Testis (tissue), 3 donors: ENCODE measurements around the gene CRYGN. TPM values are rescaled to one million over a fixed set of nuclear protein-coding genes. Genes with fewer than 3 reads are reported as not detected.

ENCODE experiments used
- DNase-seq: peaks from one replicate; pipeline ENCODE4 v3.0.0-alpha.2; 2019
- H3K27ac ChIP-seq, 2 donors: fragments of 200-600 bp; sonication (generic); one replicate each; pipeline ENCODE4 v1.5.1; 2019
- H3K27me3 ChIP-seq: fragments of 200-600 bp; sonication (generic); one replicate; pipeline ENCODE4 v1.5.1; 2019
- H3K36me3 ChIP-seq: fragments of 200-600 bp; sonication (generic); one replicate; pipeline ENCODE4 v1.5.1; 2017; ENCODE audit warnings: low read depth; ENCODE audit errors: missing control alignments
- H3K4me1 ChIP-seq: fragments of 200-600 bp; sonication (generic); one replicate; pipeline ENCODE4 v1.5.1; 2019
- H3K4me3 ChIP-seq, 2 donors: fragments of 200-600 bp; sonication (generic); one replicate each; pipeline ENCODE4 v1.5.1; 2017 to 2019
- H3K9me3 ChIP-seq: fragments of 200-600 bp; sonication (generic); one replicate; pipeline ENCODE4 v1.5.1; 2017
- POLR2A ChIP-seq: fragments of 450-650 bp; IDR thresholded peaks from one replicate; pipeline ENCODE4 v1.6.1; 2017; ENCODE audit warnings: antibody characterized with exemption, mild to moderate bottlenecking, moderate library complexity
- WGBS, 2 donors: methylation state at CpG; one replicate each; pipeline ENCODE4 v1.1.5; 2018; 5-methylcytosine and 5-hydroxymethylcytosine counted together
- intact Hi-C: fragments of 100-400 bp; cut with DNase I; formaldehyde crosslinking; loops from one replicate; pipeline ENCODE4 v1.15.1; 2023; ENCODE audit warnings: low total_unique reads
- polyA plus RNA-seq: library from polyadenylated mRNA; stranded (reverse); fragments of 350-450 nt; fragmentation: Illumina TruSeq; extraction: RNeasy Lipid Tissue Mini Kit (QIAGEN cat#74804); gene quantifications from one replicate; pipeline ENCODE4 v1.2.3, GENCODE V29; 2014; ENCODE audit warnings: low read depth, low replicate concordance; ENCODE audit not compliant: insufficient read depth
- total RNA-seq, 2 donors: library from RNA; depleted of rRNA; stranded (reverse); fragments of >200 nt; gene quantifications; one replicate each; pipeline ENCODE4 v1.2.3, GENCODE V29; 2016
- TF ChIP-seq, protein P1 (sequence below), 3 experiments: fragments of 450-650 bp in 2 of 3; fragments of 200-600 bp in 1 of 3; sonication (generic) in 1 of 3; IDR thresholded peaks; one replicate each; pipeline ENCODE4 v1.5.1; 2016 to 2019; ENCODE audit warnings: antibody characterized with exemption in 3 of 3, mild to moderate bottlenecking in 2 of 3, moderate library complexity in 1 of 3

The CRYGN gene
- total and polyA plus RNA-seq, 3 donors from 2014 or later, result 0.44 to 1.7 (median 0.62) TPM

DNA sequence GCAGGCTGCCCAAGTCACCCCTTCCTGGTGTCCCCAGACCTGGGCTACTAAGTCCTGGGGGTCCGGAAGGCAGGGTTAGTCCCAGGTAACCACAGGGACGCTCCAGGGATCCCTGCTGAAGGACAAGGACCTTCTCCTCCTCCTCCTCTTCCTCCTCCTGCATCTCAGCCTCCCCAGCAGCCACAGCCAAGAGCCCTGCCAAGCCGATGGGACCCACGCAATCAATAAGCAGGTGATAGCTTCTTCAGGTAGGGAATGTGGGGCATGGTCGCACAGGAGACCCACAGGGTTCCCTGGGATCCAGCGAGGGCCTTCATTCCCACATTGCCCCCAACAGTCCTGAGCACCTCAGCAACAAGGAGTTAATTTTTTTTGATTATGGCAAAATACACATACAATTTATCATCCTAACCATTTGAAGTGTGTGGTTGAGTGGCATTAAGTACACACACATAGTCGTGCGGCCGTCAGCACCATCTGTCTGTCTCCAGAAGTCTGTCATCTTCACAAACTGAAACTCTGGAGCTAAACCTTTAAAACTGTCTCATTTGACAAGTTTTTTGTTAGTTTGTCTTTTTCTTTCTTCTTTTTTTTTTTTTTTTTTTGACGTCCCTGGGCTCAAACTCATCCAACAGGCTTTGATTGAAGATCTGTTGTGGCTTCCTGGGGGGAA is 12.1 kb downstream of the CRYGN start:
- no peaks in the 10 kb centered on the region for H3K9me3 ChIP-seq
- intact Hi-C loops, result no loop called here
- DNase-seq, result no peak
- no peaks in the 10 kb centered on the region for H3K27me3 ChIP-seq
- H3K36me3 ChIP-seq, result no peaks in the 10 kb centered on the region
- H3K27ac ChIP-seq, result peak overlapping the region in 1 of 2 donors; percentile 22
- peaks cover 27% of the 10 kb centered on the region for H3K4me1 ChIP-seq
- no peak for TF ChIP-seq POLR2A
- TF ChIP-seq, protein P1, sequence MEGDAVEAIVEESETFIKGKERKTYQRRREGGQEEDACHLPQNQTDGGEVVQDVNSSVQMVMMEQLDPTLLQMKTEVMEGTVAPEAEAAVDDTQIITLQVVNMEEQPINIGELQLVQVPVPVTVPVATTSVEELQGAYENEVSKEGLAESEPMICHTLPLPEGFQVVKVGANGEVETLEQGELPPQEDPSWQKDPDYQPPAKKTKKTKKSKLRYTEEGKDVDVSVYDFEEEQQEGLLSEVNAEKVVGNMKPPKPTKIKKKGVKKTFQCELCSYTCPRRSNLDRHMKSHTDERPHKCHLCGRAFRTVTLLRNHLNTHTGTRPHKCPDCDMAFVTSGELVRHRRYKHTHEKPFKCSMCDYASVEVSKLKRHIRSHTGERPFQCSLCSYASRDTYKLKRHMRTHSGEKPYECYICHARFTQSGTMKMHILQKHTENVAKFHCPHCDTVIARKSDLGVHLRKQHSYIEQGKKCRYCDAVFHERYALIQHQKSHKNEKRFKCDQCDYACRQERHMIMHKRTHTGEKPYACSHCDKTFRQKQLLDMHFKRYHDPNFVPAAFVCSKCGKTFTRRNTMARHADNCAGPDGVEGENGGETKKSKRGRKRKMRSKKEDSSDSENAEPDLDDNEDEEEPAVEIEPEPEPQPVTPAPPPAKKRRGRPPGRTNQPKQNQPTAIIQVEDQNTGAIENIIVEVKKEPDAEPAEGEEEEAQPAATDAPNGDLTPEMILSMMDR (IDR thresholded peaks at IDR 0.05), result no peak
- H3K4me3 ChIP-seq, result no peak overlapping the region
- WGBS, 2 donors, result 64 to 83% methylated on average over 8 to 10 of the region's 10 CpGs

GRCh38 chr7:151426904-151427704 is 12.8 kb downstream of the CRYGN start:
- no peak for DNase-seq
- no peaks in the 10 kb centered on the region for H3K27me3 ChIP-seq
- H3K4me3 ChIP-seq, result no peak overlapping the region
- intact Hi-C loops, result no loop called here
- H3K36me3 ChIP-seq, result no peaks in the 10 kb centered on the region
- no peaks in the 10 kb centered on the region for H3K9me3 ChIP-seq
- H3K4me1 ChIP-seq, result peaks cover 27% of the 10 kb centered on the region
- TF ChIP-seq POLR2A, result no peak
- TF ChIP-seq, protein P1 (IDR thresholded peaks at IDR 0.05), result no peak
- peak overlapping the region in 1 of 2 donors; percentile 45 for H3K27ac ChIP-seq
- WGBS, 2 donors, result 67 to 78% methylated on average over 12 to 22 of the region's 23 CpGs

DNA sequence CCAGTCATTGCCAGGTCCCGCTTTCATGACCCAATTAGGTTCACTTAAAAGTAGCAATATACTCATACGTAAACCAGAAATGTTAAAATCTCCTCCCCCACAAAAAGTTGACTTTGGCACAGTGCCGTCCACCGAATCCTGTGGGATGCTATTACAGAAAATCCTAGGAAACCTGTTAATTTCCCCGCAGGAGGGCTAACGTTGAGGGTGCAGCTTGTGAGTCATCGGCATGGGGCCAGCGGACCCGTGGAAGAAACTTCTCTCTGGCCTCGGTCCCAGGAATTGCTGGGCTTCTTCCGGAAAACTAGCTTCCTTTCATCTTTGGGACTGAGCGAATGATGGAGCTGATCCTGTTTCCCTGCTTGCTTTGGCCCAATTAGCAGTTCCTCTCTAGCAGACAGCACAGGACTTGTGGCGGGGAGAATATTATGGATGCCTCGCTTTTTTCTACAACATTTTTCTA is 13.5 kb downstream of the CRYGN start:
- Histone ChIP-seq H3K27ac (peak overlapping the region in 1 of 2 donors; percentile 45), H3K4me1 (peaks cover 27% of the 10 kb centered on the region), H3K27me3 (no peaks in the 10 kb centered on the region), H3K36me3 (no peaks in the 10 kb centered on the region), H3K9me3 (no peaks in the 10 kb centered on the region), H3K4me3 (no peak overlapping the region)
- DNase-seq, result peak; percentile 83
- intact Hi-C loops, result no loop called here
- WGBS, 2 donors, result 28 to 33% methylated on average over 14 of the region's 14 CpGs
- TF ChIP-seq, protein P1 (IDR thresholded peaks at IDR 0.05), result no peak
- no peak for TF ChIP-seq POLR2A

DNA sequence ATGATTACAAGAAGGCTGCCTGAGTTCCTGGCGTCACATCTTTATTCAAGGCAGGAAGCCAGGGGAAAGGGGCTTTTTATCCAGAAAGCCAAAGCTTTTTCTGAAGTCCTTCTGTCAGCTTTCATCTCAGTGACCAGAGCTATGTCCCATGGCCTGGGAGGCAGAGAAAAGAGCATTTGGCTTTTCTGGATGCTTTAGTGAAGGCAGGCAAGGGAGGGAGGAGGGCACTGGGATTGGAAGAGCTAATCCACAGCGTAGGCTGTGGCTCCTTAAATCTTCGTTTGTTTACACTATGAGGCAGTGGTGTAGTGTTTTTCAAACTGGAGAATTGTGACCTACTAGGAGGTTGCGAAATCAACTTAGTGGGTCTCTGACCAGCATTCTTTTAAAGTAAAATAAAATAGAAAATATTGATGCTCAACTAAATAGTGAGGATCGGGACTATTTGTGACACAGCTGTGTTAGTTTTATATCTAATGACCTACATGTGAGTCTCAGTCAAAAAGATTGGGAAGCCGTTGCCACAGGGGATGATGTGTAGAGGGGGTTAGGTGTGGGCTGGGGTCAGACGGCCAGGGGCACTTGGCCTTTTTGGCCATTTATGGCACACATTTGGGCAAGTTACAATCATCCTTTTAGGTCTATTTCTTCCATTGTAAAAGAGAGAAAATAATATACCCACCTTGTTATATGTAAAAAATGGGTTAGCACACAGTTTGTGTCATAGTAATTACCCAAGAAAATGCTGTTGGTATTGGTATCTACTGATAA is 14.1 kb downstream of the CRYGN start:
- Histone ChIP-seq H3K4me1 (peaks cover 27% of the 10 kb centered on the region), H3K9me3 (no peaks in the 10 kb centered on the region), H3K4me3 (no peak overlapping the region), H3K27me3 (no peaks in the 10 kb centered on the region), H3K27ac (peak overlapping the region in 1 of 2 donors; percentile 15), H3K36me3 (no peaks in the 10 kb centered on the region)
- intact Hi-C loops, result no loop called here
- DNase-seq, result no peak
- TF ChIP-seq POLR2A, result no peak
- TF ChIP-seq, protein P1 (IDR thresholded peaks at IDR 0.05), result no peak
- WGBS, 2 donors, result 61 to 77% methylated on average over 7 of the region's 7 CpGs
